ENCODE data around the gene CADM1.

GRCh38 chr11:115477410-115477809 is 26.8 kb downstream of the CADM1 start:
- TF ChIP-seq GATA2 (IDR thresholded peaks at IDR 0.05; ENCODE audit: low read depth, low read length) = no peak
- TF ChIP-seq GATA3 (IDR thresholded peaks at IDR 0.05; ENCODE audit: low read depth, low read length) = no peak

All from SH-SY5Y (cell line).